Stimulated activated CD4-positive, alpha-beta T cell treated with anti-CD3 and anti-CD28 coated beads, Interleukin-12 subunit alpha, Interleukin-12 subunit beta, amount 100 ng/mL, for 48 hours (primary cell): ENCODE data around the gene MBOAT2.

Experiments used
- DNase-seq, 3 donors: peaks; one replicate each; pipeline ENCODE4 v3.0.0-alpha.2; 2020; ENCODE audit warnings: low read depth in 2 of 3, low spot score in 1 of 3

MBOAT2 gene

DNA sequence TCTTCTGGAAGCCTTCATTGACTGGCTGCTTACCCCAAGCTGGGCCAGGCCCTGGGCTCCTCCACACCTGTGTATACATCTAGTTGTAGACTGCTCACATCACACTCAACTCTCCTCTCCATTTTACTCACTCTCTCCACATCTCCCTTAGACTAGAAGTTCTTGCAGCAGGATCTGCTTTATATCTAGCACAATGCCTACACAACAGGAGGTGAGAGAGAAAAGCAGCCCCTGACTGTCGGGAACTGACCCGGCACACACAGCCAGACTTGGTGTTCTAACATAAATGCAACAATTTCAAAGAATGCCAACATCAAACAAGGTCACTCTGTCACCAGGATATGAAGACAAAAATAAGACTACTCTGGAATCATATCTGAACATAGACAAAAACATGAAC lies 172.0 kb downstream of the MBOAT2 start:
- no peak for DNase-seq

DNA sequence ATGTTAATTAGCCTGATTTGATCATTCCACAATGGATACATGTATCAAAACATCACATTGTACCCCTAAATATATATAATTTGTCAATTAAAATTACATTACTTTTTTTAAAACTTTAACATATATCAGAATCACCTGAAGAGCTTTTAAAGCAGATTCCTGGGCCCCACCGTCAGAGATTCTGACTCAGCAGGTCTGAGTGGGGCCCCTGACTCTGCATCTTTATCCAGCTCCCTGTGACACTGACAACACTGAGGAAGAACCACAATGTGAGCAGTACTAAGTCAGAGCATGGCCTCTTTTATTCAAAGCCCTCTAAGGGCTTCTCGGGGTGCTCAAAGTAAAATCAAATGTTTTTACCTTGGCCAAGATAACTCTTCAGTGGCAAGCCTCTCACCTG lies 175.8 kb downstream of the MBOAT2 start:
- DNase-seq: no peak

DNA sequence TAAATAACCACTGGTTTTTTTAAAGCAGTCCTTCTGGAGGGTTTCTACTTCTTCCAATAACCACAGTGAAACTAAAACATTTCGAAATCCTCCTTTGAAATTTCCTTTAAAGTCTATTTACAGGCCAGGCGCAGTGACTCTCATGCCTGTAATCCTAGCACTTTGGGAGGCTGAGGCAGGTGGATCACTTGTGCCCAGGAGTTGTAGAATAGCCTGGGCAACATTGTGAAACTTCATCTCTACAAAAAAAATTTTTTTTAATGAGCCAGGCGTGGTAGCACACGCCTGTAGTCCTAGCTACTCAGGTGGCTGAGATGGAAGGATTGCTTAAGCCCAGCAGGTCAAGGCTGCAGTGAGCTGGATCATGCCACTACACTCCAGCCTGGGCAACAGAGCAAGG lies 181.3 kb downstream of the MBOAT2 start:
- DNase-seq: no peak

DNA sequence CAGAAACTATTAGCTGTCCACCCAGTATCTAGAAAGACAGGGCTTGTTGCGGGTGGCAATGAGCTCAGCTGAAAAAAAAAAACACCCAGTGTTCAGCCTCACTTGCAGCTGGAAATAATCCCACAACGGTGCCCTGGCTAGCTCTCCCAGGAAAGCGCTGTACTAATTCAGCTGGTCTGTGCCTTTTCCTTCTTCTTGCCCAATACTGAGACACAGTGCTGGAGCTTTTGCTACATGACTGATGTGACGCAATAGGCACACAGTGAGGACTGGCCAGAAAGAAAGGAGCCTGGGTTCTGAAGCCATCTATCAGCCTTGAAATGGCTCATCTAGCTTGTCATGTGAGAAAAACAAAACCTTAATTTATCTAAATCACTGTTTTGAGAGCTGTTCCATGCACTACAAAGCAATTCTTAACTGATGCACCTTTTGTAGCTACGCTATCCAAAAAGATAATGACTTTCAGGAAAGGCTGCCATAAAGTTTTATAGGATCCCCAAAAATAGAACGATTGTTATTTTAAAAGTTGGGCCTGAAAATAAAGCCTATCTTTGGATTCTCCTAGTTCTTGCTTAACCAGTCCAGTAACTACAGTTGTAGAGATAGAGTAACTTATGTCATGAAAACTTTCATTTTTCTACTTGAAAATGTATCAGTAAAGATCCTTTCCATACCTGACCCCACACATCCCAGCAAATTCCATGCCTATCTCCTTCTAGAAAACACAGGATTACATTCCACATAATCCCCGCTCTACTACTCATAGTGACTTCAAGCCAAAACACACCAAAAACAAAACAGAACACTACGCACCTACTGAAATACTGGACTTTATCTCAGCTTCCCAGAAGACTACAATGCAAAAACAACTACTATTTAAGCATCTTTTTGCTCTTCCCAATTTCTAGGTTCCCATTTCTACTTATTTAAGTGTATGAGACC lies 181.9 kb downstream of the MBOAT2 start:
- no peak for DNase-seq

DNA sequence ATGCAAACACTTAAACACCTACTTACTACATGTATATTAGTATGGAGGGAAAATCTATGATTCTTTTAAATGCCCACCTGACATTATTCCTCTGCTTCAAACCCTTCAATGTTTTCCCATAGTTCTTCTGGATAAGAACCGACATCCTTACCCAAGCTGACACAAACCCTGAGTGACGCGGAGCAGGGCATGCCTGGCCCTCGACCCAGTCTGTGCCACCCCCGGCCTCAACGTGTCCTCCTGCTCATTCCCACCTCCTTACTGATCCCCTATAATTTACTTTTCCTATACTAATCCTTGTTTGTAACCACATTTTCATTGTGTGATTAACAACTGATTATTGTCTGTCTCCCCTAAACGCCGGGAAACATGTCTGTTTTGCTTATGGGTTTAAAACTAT lies 183.5 kb downstream of the MBOAT2 start:
- DNase-seq: no peak

DNA sequence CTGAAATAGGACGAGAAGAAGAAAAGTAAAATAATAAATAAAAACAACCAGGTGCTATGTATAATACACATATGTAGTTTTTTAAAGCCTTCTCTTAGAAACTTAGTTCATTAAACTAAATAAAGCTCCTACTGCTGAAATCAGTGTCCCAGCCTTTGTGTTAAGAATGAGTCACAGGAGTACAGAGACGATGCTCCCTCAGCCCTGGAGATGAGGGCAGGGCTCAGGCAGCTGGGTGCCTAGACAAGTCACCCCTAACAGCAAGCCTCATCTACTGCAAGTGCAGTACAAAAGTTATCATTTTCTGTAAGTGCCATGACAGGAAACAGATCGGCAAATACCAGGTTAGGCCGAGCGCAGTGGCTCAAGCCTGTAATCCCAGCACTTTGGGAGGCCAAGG lies 184.3 kb downstream of the MBOAT2 start:
- no peak for DNase-seq

DNA sequence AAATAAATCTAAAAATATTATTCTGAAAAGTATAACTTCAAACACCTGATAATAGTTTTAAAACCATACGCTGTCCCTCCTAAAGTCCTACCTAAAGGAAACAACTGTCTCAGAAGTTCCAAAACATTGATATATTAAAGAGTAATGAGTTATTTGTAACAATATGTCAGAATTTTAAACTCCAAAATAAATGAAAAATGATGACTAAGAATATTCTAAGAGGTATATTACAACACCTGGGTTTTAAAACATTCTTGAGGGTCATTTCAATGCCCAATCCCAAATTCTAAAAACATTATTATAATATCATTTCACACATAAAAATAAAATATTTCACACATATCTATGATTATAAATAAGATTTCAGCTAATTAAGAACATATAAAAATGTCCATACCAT lies 186.3 kb downstream of the MBOAT2 start:
- DNase-seq: no peak

DNA sequence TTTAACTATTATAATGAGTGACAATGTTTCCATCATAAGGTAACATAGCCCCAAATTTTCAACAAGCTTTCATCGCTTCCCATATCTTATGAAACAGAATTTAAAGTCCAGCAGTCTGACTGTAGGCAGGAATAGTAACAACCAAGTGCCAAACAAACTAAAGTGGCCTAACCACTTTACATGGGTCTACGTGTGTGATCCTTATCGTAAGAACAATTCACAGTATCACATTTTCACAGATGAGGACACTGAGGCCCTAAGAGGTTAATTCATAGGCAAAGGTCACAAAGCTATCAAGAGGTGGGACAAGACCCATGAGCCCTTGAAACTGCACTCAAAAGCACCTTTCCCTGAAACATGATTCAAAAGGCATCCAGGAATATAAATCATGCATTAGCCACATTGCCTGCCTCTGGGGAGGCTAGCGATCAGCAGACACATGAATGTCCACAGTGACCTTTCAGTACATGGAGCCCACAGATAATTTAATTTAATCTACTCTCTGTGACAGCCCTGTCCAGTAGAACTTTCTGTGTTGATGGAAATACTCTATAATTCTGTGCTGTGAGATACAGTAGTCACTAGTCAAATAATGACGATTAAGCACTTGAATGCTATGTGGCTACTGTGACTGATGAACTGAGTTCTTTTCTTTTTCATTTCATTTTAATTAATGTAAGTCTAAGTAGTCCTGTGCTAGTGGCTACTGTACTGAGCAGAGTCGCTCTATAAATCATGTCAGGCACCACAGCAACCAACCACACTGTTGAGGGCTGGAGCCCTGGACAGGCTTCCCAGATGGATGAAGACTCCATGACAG lies 196.4 kb downstream of the MBOAT2 start:
- DNase-seq: no peak

DNA sequence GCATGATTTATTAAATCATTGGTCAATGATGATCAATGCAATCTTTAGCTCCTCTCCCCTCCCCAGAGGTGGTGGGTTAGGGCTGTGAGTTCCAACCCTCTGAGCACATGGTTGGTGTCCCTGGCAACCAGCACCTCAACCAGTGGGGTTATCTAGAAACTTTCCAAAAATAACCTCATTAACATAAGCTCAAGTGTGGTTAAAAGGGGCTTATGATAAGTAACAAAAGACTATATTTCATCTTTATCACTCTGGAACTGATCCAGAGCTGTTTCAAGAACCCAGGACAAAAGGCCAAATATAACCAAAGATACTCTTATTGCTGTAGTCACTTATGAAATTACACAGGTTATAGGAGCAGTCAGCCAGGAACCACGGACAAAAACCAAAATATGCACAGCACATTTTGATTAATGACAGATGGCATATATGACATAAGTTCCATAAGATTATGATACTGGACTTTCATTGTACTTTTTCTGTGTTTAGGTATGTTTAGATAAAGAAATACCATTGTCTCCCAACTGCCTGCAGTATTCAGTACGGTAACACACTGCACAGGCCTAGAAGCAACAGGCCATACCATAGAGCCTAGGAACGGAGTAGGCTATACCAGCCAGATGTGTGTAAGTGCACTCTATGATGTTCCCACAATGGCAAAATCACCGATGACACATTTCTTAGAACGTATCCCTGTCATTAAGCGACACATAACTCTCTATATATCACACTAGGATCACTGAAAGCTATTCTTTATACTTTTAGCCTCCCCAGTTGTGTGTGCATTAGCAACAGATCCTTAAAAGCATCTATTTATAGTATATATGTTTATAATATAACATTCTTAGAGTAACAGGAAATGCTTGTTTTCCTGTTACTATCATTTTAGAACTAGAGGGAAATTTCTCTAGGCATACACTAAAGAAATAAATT lies 197.9 kb downstream of the MBOAT2 start:
- no peak for DNase-seq

DNA sequence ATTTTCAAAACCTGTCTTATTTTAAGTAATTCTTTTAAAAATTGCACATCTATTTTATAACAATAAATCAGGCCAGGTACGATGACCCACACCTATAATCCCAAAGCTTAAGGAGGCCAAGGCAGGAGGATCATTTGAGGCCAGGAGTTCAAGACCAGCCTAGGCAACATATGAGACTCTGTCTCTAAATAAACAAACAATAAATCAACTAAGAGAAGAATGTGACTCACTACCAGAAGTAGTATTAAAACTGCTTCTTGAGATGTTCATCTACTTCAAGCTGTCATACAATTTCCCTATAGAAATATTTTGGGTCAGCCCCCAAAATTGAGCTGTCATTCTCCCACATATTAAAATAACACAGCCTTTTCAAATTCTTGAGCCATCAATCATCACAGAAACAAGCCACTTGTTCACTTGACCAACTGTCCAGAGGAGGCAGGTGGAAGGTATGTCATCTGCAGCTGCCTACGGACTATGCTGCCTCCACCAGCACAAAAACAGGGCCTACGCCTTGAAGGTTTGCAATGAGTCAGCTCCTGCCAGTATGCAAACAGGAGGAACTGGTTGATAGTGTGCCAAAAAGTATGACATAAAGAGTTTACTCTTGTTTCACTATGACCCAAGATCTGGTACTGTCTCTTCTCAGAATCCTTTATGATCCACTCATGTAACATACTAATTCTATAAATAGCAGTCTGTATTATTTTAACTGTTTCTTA lies 199.7 kb downstream of the MBOAT2 start:
- DNase-seq: peak; percentile 26 to 45 (median 27)

DNA sequence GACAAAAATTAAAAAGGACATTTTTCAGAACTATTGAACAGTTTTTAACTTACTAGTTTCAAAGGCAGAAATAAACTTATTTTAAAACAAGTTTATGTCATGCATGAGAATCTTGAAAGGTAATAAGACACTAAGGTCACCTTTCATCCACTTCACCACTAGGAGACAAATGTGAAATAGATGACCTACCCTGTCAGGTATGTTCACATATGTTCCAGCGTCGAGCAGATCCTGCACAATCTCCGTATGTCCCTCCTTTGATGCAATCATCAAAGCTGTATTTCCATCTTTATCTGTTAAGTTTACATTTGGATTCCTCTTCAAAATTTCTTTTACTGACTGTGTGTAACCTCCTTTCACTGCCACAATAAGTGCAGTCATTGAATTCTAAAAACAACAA lies 200.7 kb downstream of the MBOAT2 start:
- no peak for DNase-seq
